CD14-positive monocyte (primary cell): ENCODE data around the gene IFNG. TPM values are rescaled to one million over a fixed set of nuclear protein-coding genes. Genes with fewer than 3 reads are reported as not detected.

ENCODE experiments used
- DNase-seq, 3 donors: peaks; one replicate each; pipeline ENCODE4 v3.0.0-alpha.2; 2011 to 2022
- H2AFZ ChIP-seq: 2 replicates; pipeline ENCODE4 v1.6.0; 2012; ENCODE audit warnings: mild to moderate bottlenecking, low read depth, low read length, inconsistent platforms; ENCODE audit not compliant: insufficient read depth, poor library complexity, severe bottlenecking
- H3K27ac ChIP-seq, 2 donors: 1 replicate in 1 of 2; 2 replicates in 1 of 2; pipeline ENCODE4 v1.5.1; 2012 to 2013; ENCODE audit warnings: low read length in 2 of 2, control low read depth in 1 of 2, inconsistent platforms in 1 of 2, low read depth in 1 of 2, mild to moderate bottlenecking in 1 of 2
- H3K27me3 ChIP-seq, 2 donors: one replicate each; pipeline versions ENCODE4 v1.6.0 to v1.6.1; 2011 to 2013; ENCODE audit warnings: low read length in 2 of 2; ENCODE audit not compliant: control insufficient read depth in 2 of 2, insufficient read depth in 2 of 2
- H3K36me3 ChIP-seq, 2 donors: replicated peaks in 1 of 2; 1 replicate in 1 of 2; 2 replicates in 1 of 2; pipeline versions ENCODE4 v1.5.1 to v1.6.1; 2012 to 2013; ENCODE audit warnings: low read length in 2 of 2, control low read depth in 1 of 2, inconsistent platforms in 1 of 2, mild to moderate bottlenecking in 1 of 2; ENCODE audit not compliant: insufficient read depth in 2 of 2, control insufficient read depth in 1 of 2
- H3K4me1 ChIP-seq, 2 donors: 1 replicate in 1 of 2; 2 replicates in 1 of 2; pipeline versions ENCODE4 v1.5.1 to v1.6.1; 2012 to 2013; ENCODE audit warnings: low read length in 2 of 2, control low read depth in 1 of 2, inconsistent platforms in 1 of 2, mild to moderate bottlenecking in 1 of 2, moderate library complexity in 1 of 2; ENCODE audit not compliant: insufficient read depth in 2 of 2, control insufficient read depth in 1 of 2
- H3K4me2 ChIP-seq: replicated peaks from 2 replicates; pipeline ENCODE3; 2012; ENCODE audit warnings: low read length, moderate library complexity, mild to moderate bottlenecking; ENCODE audit not compliant: poor library complexity, severe bottlenecking; ENCODE audit errors: extremely low read depth
- H3K4me3 ChIP-seq, 3 experiments: fragments of 200-600 bp in 1 of 3; sonication (generic) in 1 of 3; replicated peaks in 1 of 3; 1 replicate in 2 of 3; 2 replicates in 1 of 3; pipeline ENCODE4 v1.5.1; 2011 to 2013; ENCODE audit warnings: low read length in 3 of 3, mild to moderate bottlenecking in 3 of 3, control low read depth in 2 of 3, low read depth in 2 of 3, inconsistent platforms in 1 of 3, moderate library complexity in 1 of 3
- H3K79me2 ChIP-seq: 2 replicates; pipeline ENCODE4 v1.6.0; 2012; ENCODE audit warnings: mild to moderate bottlenecking, control low read depth, inconsistent platforms, low read length, moderate library complexity; ENCODE audit not compliant: insufficient read depth
- H3K9ac ChIP-seq: 2 replicates; pipeline ENCODE4 v1.6.0; 2017; ENCODE audit warnings: low read length, mild to moderate bottlenecking; ENCODE audit not compliant: insufficient read depth, poor library complexity, severe bottlenecking
- H3K9me3 ChIP-seq, 2 donors: replicated peaks in 1 of 2; 1 replicate in 1 of 2; 2 replicates in 1 of 2; pipeline versions ENCODE4 v1.5.1 to v1.6.1; 2012 to 2013; ENCODE audit warnings: low read length in 2 of 2, control low read depth in 1 of 2; ENCODE audit not compliant: control insufficient read depth in 1 of 2, insufficient read depth in 1 of 2
- H4K20me1 ChIP-seq: 2 replicates; pipeline ENCODE4 v1.6.0; 2012; ENCODE audit warnings: mild to moderate bottlenecking, low read length, control low read depth, moderate library complexity; ENCODE audit not compliant: insufficient read depth
- H3K27ac Mint-ChIP-seq, 7 donors: one replicate each; pipeline ENCODE4 v1.8.0; 2020; ENCODE audit warnings: mild to moderate bottlenecking in 7 of 7, mixed read lengths in 7 of 7, moderate library complexity in 6 of 7, inconsistent platforms in 2 of 7
- H3K27me3 Mint-ChIP-seq, 3 donors: one replicate each; pipeline ENCODE4 v1.8.0; 2021 to 2022; ENCODE audit warnings: low read depth in 3 of 3, mild to moderate bottlenecking in 3 of 3, mixed read lengths in 3 of 3, moderate library complexity in 3 of 3, inconsistent platforms in 1 of 3
- H3K36me3 Mint-ChIP-seq, 2 donors: one replicate each; pipeline ENCODE4 v1.8.0; 2020; ENCODE audit warnings: mixed read lengths in 2 of 2, inconsistent platforms in 1 of 2, mild to moderate bottlenecking in 1 of 2
- H3K4me1 Mint-ChIP-seq: one replicate; pipeline ENCODE4 v1.8.0; 2020; ENCODE audit warnings: mild to moderate bottlenecking, mixed read lengths
- H3K4me3 Mint-ChIP-seq, 2 donors: one replicate each; pipeline ENCODE4 v1.8.0; 2020; ENCODE audit warnings: mild to moderate bottlenecking in 2 of 2, mixed read lengths in 2 of 2, moderate library complexity in 1 of 2
- H3K9me3 Mint-ChIP-seq, 7 donors: one replicate each; pipeline ENCODE4 v1.8.0; 2020 to 2022; ENCODE audit warnings: mixed read lengths in 7 of 7, mild to moderate bottlenecking in 6 of 7, moderate library complexity in 6 of 7, inconsistent platforms in 2 of 7
- WGBS: methylation state at CpG from one replicate; pipeline ENCODE4 v1.1.5; 2013; ENCODE audit warnings: missing lambda C conversion rate; ENCODE audit not compliant: insufficient coverage; 5-methylcytosine and 5-hydroxymethylcytosine counted together
- intact Hi-C, 2 donors: fragments of 100-400 bp; cut with micrococcal nuclease; formaldehyde crosslinking; loops; one replicate each; pipeline versions ENCODE4 v1.15.0 to v1.15.1; 2023
- polyA plus RNA-seq, 3 donors: library from polyadenylated mRNA; depleted of rRNA in 1 of 3; unstranded in 2 of 3; stranded (reverse) in 1 of 3; fragments of 300-500 nt in 2 of 3; fragments of >200 nt in 1 of 3; fragmentation: Illumina TruSeq in 2 of 3; gene quantifications; 1 replicate in 2 of 3; 2 replicates in 1 of 3; pipeline ENCODE4 v1.2.3, GENCODE V29; 2012 to 2021
- TF ChIP-seq, protein P1 (sequence below): fragments of 200-600 bp; IDR thresholded peaks from one replicate; pipeline ENCODE4 v1.8.0; 2022; ENCODE audit warnings: antibody characterized with exemption, mild to moderate bottlenecking

Gene IFNG
- polyA plus RNA-seq, 3 donors: not detected

GRCh38 chr12:68139941-68140340 lies 19.6 kb downstream of the IFNG start:
- DNase-seq: no peak
- Histone ChIP-seq H3K79me2 (no peaks in the 10 kb centered on the region), H3K9ac (no peak overlapping the region), H3K9me3 (no peaks in the 10 kb centered on the region), H3K27ac (no peak overlapping the region), H3K4me2 (no peak overlapping the region), H2AFZ (no peak overlapping the region), H4K20me1 (no peaks in the 10 kb centered on the region), H3K4me3 (no peak overlapping the region), H3K4me1 (no peaks in the 10 kb centered on the region), H3K27me3 (no peaks in the 10 kb centered on the region), H3K36me3 (no peaks in the 10 kb centered on the region)
- Mint-ChIP-seq H3K9me3 (peaks cover 0 to 3% (median 0%) of the 10 kb centered on the region in 7 donors), H3K27me3 (no peaks in the 10 kb centered on the region), H3K36me3 (no peaks in the 10 kb centered on the region), H3K4me3 (no peak overlapping the region), H3K4me1 (no peaks in the 10 kb centered on the region), H3K27ac (no peak overlapping the region)
- TF ChIP-seq, protein P1, sequence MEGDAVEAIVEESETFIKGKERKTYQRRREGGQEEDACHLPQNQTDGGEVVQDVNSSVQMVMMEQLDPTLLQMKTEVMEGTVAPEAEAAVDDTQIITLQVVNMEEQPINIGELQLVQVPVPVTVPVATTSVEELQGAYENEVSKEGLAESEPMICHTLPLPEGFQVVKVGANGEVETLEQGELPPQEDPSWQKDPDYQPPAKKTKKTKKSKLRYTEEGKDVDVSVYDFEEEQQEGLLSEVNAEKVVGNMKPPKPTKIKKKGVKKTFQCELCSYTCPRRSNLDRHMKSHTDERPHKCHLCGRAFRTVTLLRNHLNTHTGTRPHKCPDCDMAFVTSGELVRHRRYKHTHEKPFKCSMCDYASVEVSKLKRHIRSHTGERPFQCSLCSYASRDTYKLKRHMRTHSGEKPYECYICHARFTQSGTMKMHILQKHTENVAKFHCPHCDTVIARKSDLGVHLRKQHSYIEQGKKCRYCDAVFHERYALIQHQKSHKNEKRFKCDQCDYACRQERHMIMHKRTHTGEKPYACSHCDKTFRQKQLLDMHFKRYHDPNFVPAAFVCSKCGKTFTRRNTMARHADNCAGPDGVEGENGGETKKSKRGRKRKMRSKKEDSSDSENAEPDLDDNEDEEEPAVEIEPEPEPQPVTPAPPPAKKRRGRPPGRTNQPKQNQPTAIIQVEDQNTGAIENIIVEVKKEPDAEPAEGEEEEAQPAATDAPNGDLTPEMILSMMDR: no peak
- intact Hi-C loops: no loop called here
- WGBS: no CpG with 5 or more reads among the region's 1 CpG

- TF ChIP-seq, protein P1: no peak
- peaks cover 0 to 3% (median 2%) of the 10 kb centered on the region in 7 donors for H3K9me3 Mint-ChIP-seq
- intact Hi-C loops: no loop called here
Observed at GRCh38 chr12:68139001-68139400, 20.5 kb downstream of the IFNG start.

More at GRCh38 chr12:68139001-68139400, 20.5 kb downstream of the IFNG start:
- no peaks in the 10 kb centered on the region for H3K4me1 ChIP-seq
- no peak overlapping the region for H3K4me3 ChIP-seq
- no peaks in the 10 kb centered on the region for H3K79me2 ChIP-seq
- Mint-ChIP-seq H3K27ac (no peak overlapping the region), H3K36me3 (no peaks in the 10 kb centered on the region), H3K4me1 (no peaks in the 10 kb centered on the region), H3K27me3 (no peaks in the 10 kb centered on the region), H3K4me3 (no peak overlapping the region)
- no peaks in the 10 kb centered on the region for H3K9me3 ChIP-seq
- H3K36me3 ChIP-seq: no peaks in the 10 kb centered on the region
- DNase-seq: no peak
- H3K27ac ChIP-seq: no peak overlapping the region
- no peak overlapping the region for H3K4me2 ChIP-seq
- H2AFZ ChIP-seq: no peak overlapping the region
- no peaks in the 10 kb centered on the region for H4K20me1 ChIP-seq
- no peak overlapping the region for H3K9ac ChIP-seq
- no peaks in the 10 kb centered on the region for H3K27me3 ChIP-seq
- no CpG with 5 or more reads among the region's 1 CpG for WGBS
